Gastrocnemius medialis (tissue), 4 donors: ENCODE measurements around the gene HBS1L.

Experiments used
- POLR2A ChIP-seq, 2 donors: fragments of 450-650 bp; IDR thresholded peaks; one replicate each; pipeline ENCODE4 v1.6.1; 2017; ENCODE audit warnings: antibody characterized with exemption in 2 of 2, mild to moderate bottlenecking in 2 of 2, moderate library complexity in 2 of 2
- TF ChIP-seq, protein P1 (sequence below), 5 experiments: fragments of 450-650 bp in 3 of 5; fragments of 200-600 bp in 2 of 5; sonication (generic) in 2 of 5; IDR thresholded peaks in 4 of 5; conservative IDR thresholded peaks in 1 of 5; 1 replicate in 4 of 5; 2 replicates in 1 of 5; pipeline ENCODE4 v1.5.1; 2016 to 2019; ENCODE audit warnings: antibody characterized with exemption in 5 of 5, mild to moderate bottlenecking in 3 of 5, moderate library complexity in 3 of 5

DNA sequence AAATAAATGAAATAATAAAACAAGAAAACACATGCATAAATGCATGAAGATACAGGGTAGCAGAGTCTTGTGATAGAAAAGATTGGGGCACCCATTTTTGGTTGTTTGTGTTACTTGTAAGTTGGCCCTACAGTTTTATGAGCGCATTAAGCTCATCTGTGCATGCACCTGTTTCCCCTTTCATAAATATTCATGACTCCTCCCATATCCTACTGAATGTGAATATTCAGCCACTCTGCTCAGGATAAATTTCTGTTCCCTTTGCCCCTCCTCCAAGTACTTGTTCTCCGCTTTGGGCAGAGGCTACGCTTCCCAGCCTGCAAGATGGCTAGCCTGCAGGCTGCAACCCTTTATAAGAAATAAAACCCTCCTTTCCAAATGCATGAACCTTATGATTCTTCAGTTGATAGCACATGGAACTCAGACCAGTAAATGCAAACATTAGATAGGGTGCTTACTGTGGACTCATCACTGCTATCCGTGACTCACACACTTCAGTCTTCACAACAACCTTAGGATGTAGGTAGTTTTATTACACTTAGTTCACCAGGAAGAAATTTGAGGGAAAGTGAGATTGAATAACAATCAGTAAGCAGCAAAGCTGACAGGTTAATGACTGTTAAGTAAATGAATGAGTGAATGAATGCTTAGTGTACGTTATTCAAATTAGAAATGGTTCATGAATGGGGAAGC lies 119.7 kb downstream of the HBS1L start:
- TF ChIP-seq, protein P1, sequence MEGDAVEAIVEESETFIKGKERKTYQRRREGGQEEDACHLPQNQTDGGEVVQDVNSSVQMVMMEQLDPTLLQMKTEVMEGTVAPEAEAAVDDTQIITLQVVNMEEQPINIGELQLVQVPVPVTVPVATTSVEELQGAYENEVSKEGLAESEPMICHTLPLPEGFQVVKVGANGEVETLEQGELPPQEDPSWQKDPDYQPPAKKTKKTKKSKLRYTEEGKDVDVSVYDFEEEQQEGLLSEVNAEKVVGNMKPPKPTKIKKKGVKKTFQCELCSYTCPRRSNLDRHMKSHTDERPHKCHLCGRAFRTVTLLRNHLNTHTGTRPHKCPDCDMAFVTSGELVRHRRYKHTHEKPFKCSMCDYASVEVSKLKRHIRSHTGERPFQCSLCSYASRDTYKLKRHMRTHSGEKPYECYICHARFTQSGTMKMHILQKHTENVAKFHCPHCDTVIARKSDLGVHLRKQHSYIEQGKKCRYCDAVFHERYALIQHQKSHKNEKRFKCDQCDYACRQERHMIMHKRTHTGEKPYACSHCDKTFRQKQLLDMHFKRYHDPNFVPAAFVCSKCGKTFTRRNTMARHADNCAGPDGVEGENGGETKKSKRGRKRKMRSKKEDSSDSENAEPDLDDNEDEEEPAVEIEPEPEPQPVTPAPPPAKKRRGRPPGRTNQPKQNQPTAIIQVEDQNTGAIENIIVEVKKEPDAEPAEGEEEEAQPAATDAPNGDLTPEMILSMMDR (IDR thresholded peaks at IDR 0.05 in 4 of 5, conservative IDR thresholded peaks at IDR 0.05 in 1 of 5): no peak
- no peak for TF ChIP-seq POLR2A (IDR thresholded peaks at IDR 0.05)
